ENCODE data around the gene NELFCD. TPM values are rescaled to one million over a fixed set of nuclear protein-coding genes. Genes with fewer than 3 reads are reported as not detected.

NELFCD gene
- total RNA-seq, 1 experiment from 2014 or later = 179 TPM

- H3K9me3 Mint-ChIP-seq (ENCODE audit: low read depth, unreplicated experiment) = no peaks in the 10 kb centered on the region
- no TSS peak for BruUV-seq (replicated peaks)
- no peak overlapping the region for H3K27ac Mint-ChIP-seq (ENCODE audit: unreplicated experiment)
- intact Hi-C loops (cut with micrococcal nuclease; ENCODE audit: unreplicated experiment) = no loop called here
- H3K4me3 Mint-ChIP-seq (ENCODE audit: low read depth, unreplicated experiment) = no peak overlapping the region
- TF ChIP-seq CTCF (IDR thresholded peaks at IDR 0.05; ENCODE audit: unreplicated experiment) = no peak
- peaks cover 30% of the 10 kb centered on the region for H3K4me1 Mint-ChIP-seq (ENCODE audit: low read depth, unreplicated experiment)
- CTCF ChIA-PET = no interaction called here
- H3K36me3 Mint-ChIP-seq (ENCODE audit: insufficient read depth, unreplicated experiment) = peaks cover 69% of the 10 kb centered on the region
- no peaks in the 10 kb centered on the region for H3K27me3 Mint-ChIP-seq (ENCODE audit: unreplicated experiment)
- no peak for DNase-seq
Measured at GRCh38 chr20:59000326-59000725, 19.3 kb downstream of the NELFCD start.

GRCh38 chr20:59001068-59001448 is 20.0 kb downstream of the NELFCD start:
- intact Hi-C loops (cut with micrococcal nuclease; ENCODE audit: unreplicated experiment) = no loop called here
- H3K9me3 Mint-ChIP-seq (ENCODE audit: low read depth, unreplicated experiment) = no peaks in the 10 kb centered on the region
- peaks cover 66% of the 10 kb centered on the region for H3K36me3 Mint-ChIP-seq (ENCODE audit: insufficient read depth, unreplicated experiment)
- no peak for DNase-seq
- TF ChIP-seq CTCF (IDR thresholded peaks at IDR 0.05; ENCODE audit: unreplicated experiment) = no peak
- H3K27ac Mint-ChIP-seq (ENCODE audit: unreplicated experiment) = no peak overlapping the region
- no peak overlapping the region for H3K4me3 Mint-ChIP-seq (ENCODE audit: low read depth, unreplicated experiment)
- BruUV-seq (replicated peaks) = no TSS peak
- H3K27me3 Mint-ChIP-seq (ENCODE audit: unreplicated experiment) = no peaks in the 10 kb centered on the region
- CTCF ChIA-PET = no interaction called here
- H3K4me1 Mint-ChIP-seq (ENCODE audit: low read depth, unreplicated experiment) = peaks cover 30% of the 10 kb centered on the region

DNA sequence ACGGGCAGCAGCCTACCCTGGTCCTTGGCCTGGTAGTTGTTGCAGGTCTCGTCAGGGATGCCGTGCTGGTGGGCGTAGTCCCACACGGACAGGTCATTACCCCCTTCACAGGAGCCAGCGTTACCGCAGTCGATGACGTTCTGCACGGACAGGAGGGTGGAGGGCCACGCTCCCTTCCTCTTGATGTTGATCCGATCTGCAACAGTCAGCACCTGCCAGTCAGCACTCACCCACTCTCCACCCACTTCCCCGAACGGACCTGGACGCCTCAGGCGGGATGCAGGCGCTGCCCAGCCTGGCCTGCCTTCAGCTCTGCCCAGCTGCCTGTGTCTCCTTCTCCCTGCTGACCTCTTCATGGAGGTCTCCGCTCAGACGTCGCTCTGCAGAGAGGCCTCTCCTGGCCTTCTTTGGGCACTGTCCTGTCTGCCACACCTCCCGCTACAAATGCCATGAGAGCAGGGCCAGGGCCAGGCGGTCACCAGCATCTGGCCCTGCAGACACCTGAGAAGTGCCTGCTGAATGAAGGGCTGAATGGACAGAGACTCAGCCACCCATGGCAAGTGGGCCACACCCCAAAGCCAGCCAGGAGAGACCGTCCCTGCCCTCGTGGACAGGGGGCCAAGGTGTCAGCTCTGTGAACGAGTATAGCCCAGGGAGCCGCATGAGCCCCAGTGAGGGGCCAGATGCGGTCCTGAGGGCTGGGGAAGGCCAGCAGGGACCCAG is 20.6 kb downstream of the NELFCD start:
- H3K27me3 Mint-ChIP-seq (ENCODE audit: unreplicated experiment) = no peaks in the 10 kb centered on the region
- no peak for DNase-seq
- H3K4me1 Mint-ChIP-seq (ENCODE audit: low read depth, unreplicated experiment) = peaks cover 25% of the 10 kb centered on the region
- no peak overlapping the region for H3K27ac Mint-ChIP-seq (ENCODE audit: unreplicated experiment)
- CTCF ChIA-PET = no interaction called here
- intact Hi-C loops (cut with micrococcal nuclease; ENCODE audit: unreplicated experiment) = no loop called here
- no TSS peak for BruUV-seq (replicated peaks)
- peaks cover 66% of the 10 kb centered on the region for H3K36me3 Mint-ChIP-seq (ENCODE audit: insufficient read depth, unreplicated experiment)
- TF ChIP-seq CTCF (IDR thresholded peaks at IDR 0.05; ENCODE audit: unreplicated experiment) = no peak
- H3K4me3 Mint-ChIP-seq (ENCODE audit: low read depth, unreplicated experiment) = no peak overlapping the region
- H3K9me3 Mint-ChIP-seq (ENCODE audit: low read depth, unreplicated experiment) = no peaks in the 10 kb centered on the region

DNA sequence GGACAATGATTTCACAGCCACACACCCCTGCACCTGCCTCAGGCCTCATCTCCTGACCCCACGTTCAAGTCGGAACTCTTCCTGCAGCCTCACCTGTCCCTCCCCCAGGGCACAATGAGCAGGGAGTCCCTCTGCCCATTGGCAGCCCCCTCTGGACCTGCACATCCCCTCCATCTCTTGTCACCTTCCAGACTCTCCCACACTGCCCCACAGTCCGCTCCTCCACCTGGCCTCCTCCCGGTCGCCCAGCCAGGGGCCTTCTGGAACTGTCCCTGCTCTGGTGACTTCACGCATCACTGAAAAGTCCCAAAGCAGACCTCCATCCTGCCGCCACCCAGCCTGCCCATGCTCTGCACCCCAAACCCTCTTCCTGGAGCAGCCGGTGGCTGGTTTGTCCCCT is 21.3 kb downstream of the NELFCD start:
- CTCF ChIA-PET = no interaction called here
- Mint-ChIP-seq H3K27ac (ENCODE audit: unreplicated experiment) (no peak overlapping the region), H3K4me3 (ENCODE audit: low read depth, unreplicated experiment) (no peak overlapping the region), H3K9me3 (ENCODE audit: low read depth, unreplicated experiment) (no peaks in the 10 kb centered on the region), H3K36me3 (ENCODE audit: insufficient read depth, unreplicated experiment) (peaks cover 64% of the 10 kb centered on the region), H3K4me1 (ENCODE audit: low read depth, unreplicated experiment) (peaks cover 25% of the 10 kb centered on the region), H3K27me3 (ENCODE audit: unreplicated experiment) (no peaks in the 10 kb centered on the region)
- no TSS peak for BruUV-seq (replicated peaks)
- no peak for DNase-seq
- no peak for TF ChIP-seq CTCF (IDR thresholded peaks at IDR 0.05; ENCODE audit: unreplicated experiment)
- intact Hi-C loops (cut with micrococcal nuclease; ENCODE audit: unreplicated experiment) = no loop called here

Measured in Calu3 (cell line).